Activated B cell treated with CpG ODN at 0.5 μM for 24 hours (primary cell): ENCODE results near the gene EHD2. TPM values are rescaled to one million over a fixed set of nuclear protein-coding genes. Genes with fewer than 3 reads are reported as not detected.
"Not testable (repeated sequence)": the region's sequence is repeated elsewhere in the genome, so short reads cannot be mapped to it uniquely, and the experiment has no call there.

Experiments
- ATAC-seq: fragments of 200-7000 bp; cut with Tn5 transposase; one replicate; pipeline ENCODE4 v1.10.0; 2021; ENCODE audit warnings: low read depth, mild to moderate bottlenecking, moderate library complexity
- CTCF ChIA-PET: fragments of 350-600 bp; sonication (Branson Sonifier 250); formaldehyde crosslinking; loops from one replicate; lab custom pipeline; 2021; ENCODE audit warnings: antibody characterized with exemption; lab: Charles Lee
- POLR2A ChIA-PET: fragments of 350-600 bp; sonication (Branson Sonifier 250); formaldehyde crosslinking; loops from one replicate; lab custom pipeline; 2021; ENCODE audit warnings: antibody characterized with exemption; lab: Charles Lee
- DNase-seq: peaks from one replicate; pipeline ENCODE4 v3.0.0; 2022
- H3K27ac Mint-ChIP-seq: one replicate; pipeline ENCODE4 v1.8.0; 2020; ENCODE audit warnings: mixed read lengths
- H3K27me3 Mint-ChIP-seq: one replicate; pipeline ENCODE4 v1.8.0; 2021; ENCODE audit warnings: mixed read lengths
- H3K36me3 Mint-ChIP-seq: one replicate; pipeline ENCODE4 v1.8.0; 2021; ENCODE audit warnings: low read depth, mixed read lengths
- H3K4me1 Mint-ChIP-seq: one replicate; pipeline ENCODE4 v1.8.0; 2021; ENCODE audit warnings: mixed read lengths
- H3K4me3 Mint-ChIP-seq: one replicate; pipeline ENCODE4 v1.8.0; 2020; ENCODE audit warnings: mild to moderate bottlenecking, mixed read lengths
- H3K9me3 Mint-ChIP-seq: one replicate; pipeline ENCODE4 v1.8.0; 2020; ENCODE audit warnings: mixed read lengths
- CTCF ChIP-seq: fragments of 200-600 bp; IDR thresholded peaks from one replicate; pipeline ENCODE4 v1.8.0; 2022; ENCODE audit warnings: antibody characterized with exemption, mild to moderate bottlenecking
- intact Hi-C: fragments of 100-400 bp; cut with micrococcal nuclease; formaldehyde crosslinking; loops from one replicate; pipeline ENCODE4 v1.15.1; 2024
- total RNA-seq: library from RNA; stranded (reverse); gene quantifications from 2 replicates; pipeline ENCODE4 v1.2.3, GENCODE V29; 2022

The EHD2 gene
- total RNA-seq, 1 donor from 2014 or later = not detected

DNA sequence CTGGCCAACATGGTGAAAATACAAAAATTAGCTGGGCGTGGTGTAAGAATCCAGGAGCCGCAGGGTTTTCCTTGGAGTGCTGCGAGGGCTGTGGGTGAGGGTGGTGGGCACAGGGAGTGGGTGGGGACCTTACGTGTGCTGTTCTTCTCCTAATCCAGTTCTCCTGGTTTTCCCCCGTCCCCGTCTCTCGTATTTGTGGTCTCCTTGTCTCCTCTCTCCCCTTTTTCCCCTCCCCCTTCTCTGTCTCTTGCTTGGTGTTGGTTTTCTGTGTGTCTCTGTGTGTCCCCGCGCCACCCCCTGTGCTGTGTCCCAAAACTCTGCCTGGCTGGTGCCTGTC is 67.0 kb downstream of the EHD2 start:
- peak overlapping the region; percentile 7 for H3K27ac Mint-ChIP-seq
- no peak for TF ChIP-seq CTCF
- H3K36me3 Mint-ChIP-seq = peaks cover 37% of the 10 kb centered on the region
- ChIA-PET POLR2A (no interaction called here), CTCF (no interaction called here)
- ATAC-seq (no peak), DNase-seq (no peak)
- peaks cover 17% of the 10 kb centered on the region for H3K4me1 Mint-ChIP-seq
- H3K27me3 Mint-ChIP-seq = no peaks in the 10 kb centered on the region
- H3K9me3 Mint-ChIP-seq = no peaks in the 10 kb centered on the region
- intact Hi-C loops = no loop called here
- H3K4me3 Mint-ChIP-seq = peak overlapping the region; percentile 33

GRCh38 chr19:47781590-47782262 is 68.5 kb downstream of the EHD2 start:
- ChIA-PET POLR2A (no interaction called here), CTCF (no interaction called here)
- no peak for ATAC-seq
- DNase-seq = no peak
- peaks cover 17% of the 10 kb centered on the region for H3K4me1 Mint-ChIP-seq
- H3K9me3 Mint-ChIP-seq = no peaks in the 10 kb centered on the region
- H3K36me3 Mint-ChIP-seq = peaks cover 41% of the 10 kb centered on the region
- TF ChIP-seq CTCF = no peak
- H3K27me3 Mint-ChIP-seq = no peaks in the 10 kb centered on the region
- no peak overlapping the region for H3K27ac Mint-ChIP-seq
- H3K4me3 Mint-ChIP-seq = no peak overlapping the region
- intact Hi-C loops = no loop called here

DNA sequence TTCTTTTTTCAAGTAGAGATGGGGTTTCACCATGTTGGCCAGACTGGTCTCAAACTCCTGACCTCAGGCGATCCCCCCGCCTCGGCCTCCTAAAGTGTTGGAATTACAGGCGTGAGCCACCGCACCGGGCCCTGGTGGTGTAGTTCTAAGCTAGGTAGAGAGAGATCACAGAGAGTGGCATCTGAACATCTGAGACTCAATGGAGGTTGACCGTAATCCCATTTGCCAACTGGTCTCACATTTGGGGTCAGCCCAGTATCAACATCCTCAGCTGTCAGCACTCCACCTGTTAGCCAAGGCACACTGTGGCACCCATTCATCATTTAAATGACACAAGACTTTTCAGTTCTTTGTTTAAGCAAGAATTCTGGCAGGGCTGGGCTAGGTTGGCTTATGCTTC is 73.3 kb downstream of the EHD2 start:
- H3K27ac Mint-ChIP-seq = no peak overlapping the region
- DNase-seq = no peak
- intact Hi-C loops = loop anchor here (5.0 kb wide), 1 partner anchor 489 kb away; no protein-coding TSS in a partner anchor

DNA sequence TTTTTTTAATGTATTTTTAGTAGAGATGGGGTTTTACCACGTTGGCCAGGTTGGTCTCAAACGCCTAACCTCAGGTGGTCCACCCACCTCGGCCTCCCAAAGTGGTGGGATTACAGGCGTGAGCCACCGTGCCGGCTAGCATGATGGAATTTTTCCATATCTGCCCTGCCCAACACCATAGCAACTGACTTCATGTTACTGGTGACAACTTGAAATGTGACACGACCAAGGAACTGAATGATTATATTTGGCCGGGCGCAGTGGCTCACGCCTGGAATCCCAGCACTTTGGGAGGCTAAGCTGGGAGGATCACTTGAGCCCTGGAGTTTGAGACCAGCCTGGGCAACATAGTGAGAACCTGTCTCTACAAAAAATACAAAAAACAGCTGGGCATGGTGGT is 74.1 kb downstream of the EHD2 start:
- ATAC-seq, H3K4me3 Mint-ChIP-seq, DNase-seq, H3K4me1 Mint-ChIP-seq, H3K27ac Mint-ChIP-seq, POLR2A ChIA-PET, H3K9me3 Mint-ChIP-seq, H3K27me3 Mint-ChIP-seq: not testable (repeated sequence)
- intact Hi-C loops = loop anchor here (5.0 kb wide), 1 partner anchor 490 kb away; no protein-coding TSS in a partner anchor
- peaks cover 26% of the 10 kb centered on the region for H3K36me3 Mint-ChIP-seq
- CTCF ChIA-PET = interaction anchor here (0.7 kb wide), 1 partner anchor 20 kb away, joined by 3 read pairs; no protein-coding TSS in a partner anchor

More for the DNA sequence above, 73.3 kb downstream of the EHD2 start:
- no peak for TF ChIP-seq CTCF
- H3K4me3 Mint-ChIP-seq = no peak overlapping the region
- POLR2A ChIA-PET = no interaction called here
- H3K4me1 Mint-ChIP-seq = no peaks in the 10 kb centered on the region
- ATAC-seq = no peak
- CTCF ChIA-PET = no interaction called here
- no peaks in the 10 kb centered on the region for H3K9me3 Mint-ChIP-seq
- peaks cover 33% of the 10 kb centered on the region for H3K36me3 Mint-ChIP-seq
- H3K27me3 Mint-ChIP-seq = peaks cover 2% of the 10 kb centered on the region

DNA sequence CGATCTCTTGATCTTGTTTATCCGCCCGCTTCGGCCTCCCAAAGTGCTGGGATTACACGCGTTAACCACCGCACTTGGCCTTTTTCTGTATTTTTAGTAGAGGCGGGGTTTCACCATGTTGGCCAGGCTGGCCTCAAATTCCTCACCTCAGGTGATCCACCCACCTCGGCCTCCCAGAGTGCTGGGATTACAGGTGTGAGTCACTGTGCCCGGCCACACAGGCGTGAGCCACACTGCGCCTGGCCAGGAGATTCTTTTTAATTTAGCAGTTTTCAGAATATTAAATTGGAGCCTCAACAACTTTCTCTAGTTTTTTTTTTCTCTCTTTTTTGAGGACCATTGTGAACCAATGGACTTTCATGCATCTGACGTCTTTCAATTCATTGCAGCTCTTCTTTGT is 76.6 kb downstream of the EHD2 start:
- CTCF ChIA-PET = interaction anchor here (0.6 to 1.3 kb wide), 3 partner anchors 24 to 353 kb away, joined by 3 to 9 read pairs (median 5); no protein-coding TSS in a partner anchor
- H3K36me3 Mint-ChIP-seq, H3K27ac Mint-ChIP-seq, H3K9me3 Mint-ChIP-seq, H3K27me3 Mint-ChIP-seq, ATAC-seq, H3K4me1 Mint-ChIP-seq, POLR2A ChIA-PET, H3K4me3 Mint-ChIP-seq, DNase-seq: not testable (repeated sequence)
- intact Hi-C loops = loop anchor here (2.0 to 5.0 kb wide), 2 partner anchors 353 to 493 kb away; no protein-coding TSS in a partner anchor

GRCh38 chr19:47790398-47790814 is 77.2 kb downstream of the EHD2 start:
- Mint-ChIP-seq H3K9me3 (no peaks in the 10 kb centered on the region), H3K27me3 (peaks cover 2% of the 10 kb centered on the region), H3K4me3 (no peak overlapping the region), H3K36me3 (peaks cover 2% of the 10 kb centered on the region), H3K4me1 (no peaks in the 10 kb centered on the region), H3K27ac (no peak overlapping the region)
- ATAC-seq (peak; percentile 58), DNase-seq (peak; percentile 74)
- intact Hi-C loops = no loop called here
- POLR2A ChIA-PET = no interaction called here
- CTCF ChIA-PET = interaction anchor here (0.6 to 1.3 kb wide), 4 partner anchors 12 to 354 kb away, joined by 3 to 9 read pairs (median 4); partner anchors contain the start of gene SELENOW
- peak; percentile 17 for TF ChIP-seq CTCF
